AML-193 (cell line): Measurements from ENCODE around the gene PLEKHM3.
A peak's percentile ranks its signal among the peaks of the same experiment; 100 is the strongest.

Source experiments
- DNase-seq, 2 experiments: peaks; one replicate each; lab custom pipeline; 2025; lab: John Stamatoyannopoulos, UW

PLEKHM3 gene

GRCh38 chr2:208025037-208025813, at the start of gene PLEKHM3:
Gene PLEKHM3 (minus strand): TSS chr2:208025527. CDS start chr2:208001639, 23,888 bp downstream.
- DNase-seq = peak; percentile 79 to 86

GRCh38 chr2:208074610-208075356, 49.5 kb upstream of the PLEKHM3 start:
- DNase-seq = no peak

- DNase-seq = peak; percentile 36 to 56
These were observed 47.0 kb upstream of the PLEKHM3 start for GRCh38 chr2:208072250-208072892.

GRCh38 chr2:208069186-208069585, 43.9 kb upstream of the PLEKHM3 start:
- no peak for DNase-seq

- DNase-seq = no peak
These were observed 40.7 kb upstream of the PLEKHM3 start for GRCh38 chr2:208066016-208066415.

- DNase-seq = no peak
These were observed 40.1 kb upstream of the PLEKHM3 start for GRCh38 chr2:208065476-208065875.

- DNase-seq = peak; percentile 28 to 29
These were observed 39.1 kb upstream of the PLEKHM3 start for GRCh38 chr2:208064220-208064961.

- DNase-seq = no peak
These were observed 37.6 kb upstream of the PLEKHM3 start for GRCh38 chr2:208062961-208063360.

GRCh38 chr2:208062113-208062512, 36.8 kb upstream of the PLEKHM3 start:
- DNase-seq = peak; percentile 49 to 55

- DNase-seq = no peak
These were observed 31.8 kb upstream of the PLEKHM3 start for GRCh38 chr2:208057108-208057507.

GRCh38 chr2:208049441-208049840, 24.1 kb upstream of the PLEKHM3 start:
- no peak for DNase-seq

- no peak for DNase-seq
These were observed 23.7 kb upstream of the PLEKHM3 start for GRCh38 chr2:208049006-208049405.

- no peak for DNase-seq
These were observed 22.5 kb upstream of the PLEKHM3 start for GRCh38 chr2:208047840-208048239.

- DNase-seq = no peak
These were observed 21.4 kb upstream of the PLEKHM3 start for GRCh38 chr2:208046686-208047085.

GRCh38 chr2:208042450-208042849, 17.1 kb upstream of the PLEKHM3 start:
- DNase-seq = peak in 1 of 2 experiments; percentile 22

- DNase-seq = no peak
These were observed 16.7 kb upstream of the PLEKHM3 start for GRCh38 chr2:208042041-208042440.

GRCh38 chr2:208040199-208041171, 15.2 kb upstream of the PLEKHM3 start:
- DNase-seq = peak; percentile 59 to 62

- DNase-seq = no peak
These were observed 14.2 kb upstream of the PLEKHM3 start for GRCh38 chr2:208039376-208040110.

- DNase-seq = no peak
These were observed 12.5 kb upstream of the PLEKHM3 start for GRCh38 chr2:208037564-208038487.
